Measurements from ENCODE around the gene SYNDIG1. TPM values are rescaled to one million over a fixed set of nuclear protein-coding genes. Genes with fewer than 3 reads are reported as not detected.

SYNDIG1 gene
- total RNA-seq, 2 experiments from 2014 or later = not detected

- Mint-ChIP-seq H3K4me3 (no peak overlapping the region), H3K4me1 (no peaks in the 10 kb centered on the region), H3K27me3 (peaks cover 10% of the 10 kb centered on the region), H3K36me3 (no peaks in the 10 kb centered on the region), H3K9me3 (ENCODE audit: low read depth) (peaks cover 5% of the 10 kb centered on the region), H3K27ac (no peak overlapping the region)
- ATAC-seq (no peak), DNase-seq (no peak)
- CTCF ChIA-PET = no interaction called here
Observed at GRCh38 chr20:24597051-24597450, 127.6 kb downstream of the SYNDIG1 start.

GRCh38 chr20:24598346-24598745, 128.9 kb downstream of the SYNDIG1 start:
- CTCF ChIA-PET = no interaction called here
- no peak for ATAC-seq
- H3K4me1 Mint-ChIP-seq = no peaks in the 10 kb centered on the region

GRCh38 chr20:24598996-24599395, 129.6 kb downstream of the SYNDIG1 start:
- ATAC-seq = no peak
- no peak for DNase-seq
- Mint-ChIP-seq H3K9me3 (ENCODE audit: low read depth) (peaks cover 5% of the 10 kb centered on the region), H3K4me1 (no peaks in the 10 kb centered on the region), H3K27ac (no peak overlapping the region), H3K36me3 (no peaks in the 10 kb centered on the region), H3K4me3 (no peak overlapping the region), H3K27me3 (peaks cover 10% of the 10 kb centered on the region)
- CTCF ChIA-PET = no interaction called here

More at GRCh38 chr20:24598346-24598745, 128.9 kb downstream of the SYNDIG1 start:
- no peak for DNase-seq
- no peaks in the 10 kb centered on the region for H3K36me3 Mint-ChIP-seq
- H3K4me3 Mint-ChIP-seq = no peak overlapping the region
- H3K9me3 Mint-ChIP-seq (ENCODE audit: low read depth) = peaks cover 5% of the 10 kb centered on the region
- H3K27ac Mint-ChIP-seq = no peak overlapping the region
- peaks cover 10% of the 10 kb centered on the region for H3K27me3 Mint-ChIP-seq

- no peaks in the 10 kb centered on the region for H3K4me1 Mint-ChIP-seq
- CTCF ChIA-PET = interaction anchor here (1.2 kb wide), 1 partner anchor 9 kb away, joined by 3 read pairs; no protein-coding TSS in a partner anchor
- H3K27me3 Mint-ChIP-seq = peaks cover 10% of the 10 kb centered on the region
- H3K27ac Mint-ChIP-seq = no peak overlapping the region
- no peaks in the 10 kb centered on the region for H3K36me3 Mint-ChIP-seq
- no peak for DNase-seq
- no peak for ATAC-seq
- no peak overlapping the region for H3K4me3 Mint-ChIP-seq
- H3K9me3 Mint-ChIP-seq (ENCODE audit: low read depth) = peaks cover 5% of the 10 kb centered on the region
Observed at GRCh38 chr20:24600012-24600411, 130.6 kb downstream of the SYNDIG1 start.

GRCh38 chr20:24603454-24603853, 134.0 kb downstream of the SYNDIG1 start:
- Mint-ChIP-seq H3K9me3 (ENCODE audit: low read depth) (peaks cover 5% of the 10 kb centered on the region), H3K27me3 (peaks cover 4% of the 10 kb centered on the region), H3K27ac (no peak overlapping the region), H3K4me3 (no peak overlapping the region), H3K36me3 (no peaks in the 10 kb centered on the region), H3K4me1 (no peaks in the 10 kb centered on the region)
- no peak for ATAC-seq
- CTCF ChIA-PET = no interaction called here
- no peak for DNase-seq

GRCh38 chr20:24604966-24605665, 135.7 kb downstream of the SYNDIG1 start:
- H3K27me3 Mint-ChIP-seq = no peaks in the 10 kb centered on the region
- no peaks in the 10 kb centered on the region for H3K36me3 Mint-ChIP-seq
- CTCF ChIA-PET = no interaction called here
- DNase-seq (no peak), ATAC-seq (no peak)
- peaks cover 5% of the 10 kb centered on the region for H3K9me3 Mint-ChIP-seq (ENCODE audit: low read depth)
- no peak overlapping the region for H3K4me3 Mint-ChIP-seq
- H3K27ac Mint-ChIP-seq = no peak overlapping the region
- no peaks in the 10 kb centered on the region for H3K4me1 Mint-ChIP-seq

- Mint-ChIP-seq H3K9me3 (ENCODE audit: low read depth) (peaks cover 3% of the 10 kb centered on the region), H3K27ac (no peak overlapping the region), H3K27me3 (no peaks in the 10 kb centered on the region), H3K36me3 (no peaks in the 10 kb centered on the region), H3K4me3 (no peak overlapping the region), H3K4me1 (no peaks in the 10 kb centered on the region)
- DNase-seq (no peak), ATAC-seq (no peak)
- CTCF ChIA-PET = no interaction called here
Observed at GRCh38 chr20:24605937-24606455, 136.6 kb downstream of the SYNDIG1 start.

- CTCF ChIA-PET = interaction anchor here (0.7 kb wide), 1 partner anchor 1634 kb away, joined by 3 read pairs; no protein-coding TSS in a partner anchor
- no peak overlapping the region for H3K27ac Mint-ChIP-seq
- ATAC-seq (no peak), DNase-seq (no peak)
- no peaks in the 10 kb centered on the region for H3K27me3 Mint-ChIP-seq
- no peaks in the 10 kb centered on the region for H3K36me3 Mint-ChIP-seq
- no peaks in the 10 kb centered on the region for H3K4me1 Mint-ChIP-seq
- H3K4me3 Mint-ChIP-seq = no peak overlapping the region
- no peaks in the 10 kb centered on the region for H3K9me3 Mint-ChIP-seq (ENCODE audit: low read depth)
Observed at GRCh38 chr20:24607402-24607801, 138.0 kb downstream of the SYNDIG1 start.

GRCh38 chr20:24608926-24609667, 139.7 kb downstream of the SYNDIG1 start:
- no peaks in the 10 kb centered on the region for H3K4me1 Mint-ChIP-seq
- H3K27me3 Mint-ChIP-seq = no peaks in the 10 kb centered on the region
- CTCF ChIA-PET = no interaction called here
- H3K36me3 Mint-ChIP-seq = no peaks in the 10 kb centered on the region
- H3K9me3 Mint-ChIP-seq (ENCODE audit: low read depth) = no peaks in the 10 kb centered on the region
- H3K27ac Mint-ChIP-seq = no peak overlapping the region
- no peak overlapping the region for H3K4me3 Mint-ChIP-seq
- ATAC-seq (no peak), DNase-seq (no peak)

GRCh38 chr20:24609757-24610156, 140.3 kb downstream of the SYNDIG1 start:
- ATAC-seq (no peak), DNase-seq (no peak)
- Mint-ChIP-seq H3K27ac (no peak overlapping the region), H3K27me3 (no peaks in the 10 kb centered on the region), H3K9me3 (ENCODE audit: low read depth) (no peaks in the 10 kb centered on the region), H3K4me3 (no peak overlapping the region), H3K36me3 (no peaks in the 10 kb centered on the region), H3K4me1 (no peaks in the 10 kb centered on the region)
- CTCF ChIA-PET = no interaction called here

- no peak for DNase-seq
- CTCF ChIA-PET = no interaction called here
- H3K27ac Mint-ChIP-seq = no peak overlapping the region
- H3K4me3 Mint-ChIP-seq = no peak overlapping the region
- H3K4me1 Mint-ChIP-seq = no peaks in the 10 kb centered on the region
- no peak for ATAC-seq
- H3K27me3 Mint-ChIP-seq = no peaks in the 10 kb centered on the region
- no peaks in the 10 kb centered on the region for H3K9me3 Mint-ChIP-seq (ENCODE audit: low read depth)
- H3K36me3 Mint-ChIP-seq = no peaks in the 10 kb centered on the region
Observed at GRCh38 chr20:24610341-24611115, 141.1 kb downstream of the SYNDIG1 start.

GRCh38 chr20:24611360-24612140, 142.1 kb downstream of the SYNDIG1 start:
- CTCF ChIA-PET = no interaction called here
- no peaks in the 10 kb centered on the region for H3K4me1 Mint-ChIP-seq
- ATAC-seq (no peak), DNase-seq (no peak)
- no peaks in the 10 kb centered on the region for H3K9me3 Mint-ChIP-seq (ENCODE audit: low read depth)
- no peak overlapping the region for H3K27ac Mint-ChIP-seq
- H3K36me3 Mint-ChIP-seq = no peaks in the 10 kb centered on the region
- no peaks in the 10 kb centered on the region for H3K27me3 Mint-ChIP-seq
- H3K4me3 Mint-ChIP-seq = no peak overlapping the region
